HCT116 (cell line): ENCODE results near the gene MAML1. TPM values are rescaled to one million over a fixed set of nuclear protein-coding genes. Genes with fewer than 3 reads are reported as not detected.

ENCODE experiments used
- ATAC-seq: fragments of 200-7000 bp; cut with Tn5 transposase; 2 replicates; pipeline ENCODE4 v1.9.1; 2020; ENCODE audit warnings: mild to moderate bottlenecking, moderate library complexity
- BruUV-seq: library from RNA; stranded (reverse); fragments of 400-500 nt; replicated peaks from 2 replicates; lab custom pipeline; 2021; lab: Mats Ljungman, UMichigan
- CTCF ChIA-PET: fragments of 300-600 bp; sonication (Branson Sonifier 250); formaldehyde crosslinking; loops from one replicate; lab custom pipeline; 2021; ENCODE audit warnings: antibody characterized with exemption; lab: Charles Lee
- POLR2A ChIA-PET: fragments of 300-600, 350-600 bp; sonication (Branson Sonifier 250); formaldehyde crosslinking; loops from one replicate; lab custom pipeline; 2021; ENCODE audit warnings: antibody characterized with exemption; lab: Charles Lee
- RAD21 ChIA-PET, 2 experiments: fragments of 300-600 bp; sonication (Branson Sonifier 250); formaldehyde crosslinking; loops; one replicate each; lab custom pipeline; 2023; ENCODE audit warnings: low total read pairs in 2 of 2; ENCODE audit not compliant: uncharacterized antibody in 2 of 2, unreplicated experiment in 2 of 2, low non-redundant PET in 1 of 2; lab: Charles Lee
- DNase-seq: peaks from one replicate; pipeline ENCODE4 v3.0.0-alpha.2; 2010; ENCODE audit warnings: low read depth, low spot score
- H2AFZ ChIP-seq: fragments of 200-600 bp; shearing (Covaris generic), sonication (generic); 2 replicates; pipeline ENCODE4 v1.6.1; 2017; ENCODE audit warnings: low read depth, mixed run types, mixed read lengths, antibody characterized with exemption, low read length; ENCODE audit not compliant: poor library complexity, severe bottlenecking
- H3K27ac ChIP-seq: 2 replicates; pipeline ENCODE4 v1.5.1; 2012; ENCODE audit warnings: low read depth, low read length
- H3K27me3 ChIP-seq: fragments of 200-600 bp; sonication (generic); 2 replicates; pipeline ENCODE4 v1.6.1; 2016; ENCODE audit warnings: mixed run types, low read length, mixed read lengths; ENCODE audit not compliant: insufficient read depth
- H3K36me3 ChIP-seq, 2 experiments: fragments of 200-500 bp in 1 of 2; fragments of 200-600 bp in 1 of 2; sonication (Bioruptor generic) in 1 of 2; sonication (generic) in 1 of 2; 2 replicates each; pipeline versions ENCODE4 v1.5.1 to v1.6.1; 2014 to 2016; ENCODE audit warnings: low read length in 2 of 2, inconsistent platforms in 1 of 2, mixed read lengths in 1 of 2, mixed run types in 1 of 2; ENCODE audit not compliant: insufficient read depth in 2 of 2, control insufficient read depth in 1 of 2
- H3K4me1 ChIP-seq, 2 experiments: fragments of 200-600 bp in 1 of 2; sonication (generic) in 1 of 2; 2 replicates each; pipeline versions ENCODE4 v1.5.1 to v1.6.1; 2012 to 2017; ENCODE audit warnings: low read length in 2 of 2, inconsistent platforms in 1 of 2, mild to moderate bottlenecking in 1 of 2, mixed read lengths in 1 of 2, mixed run types in 1 of 2, moderate library complexity in 1 of 2; ENCODE audit not compliant: insufficient read depth in 2 of 2, control insufficient read depth in 1 of 2
- H3K4me2 ChIP-seq: fragments of 200-600 bp; sonication (generic); 2 replicates; pipeline ENCODE4 v1.6.1; 2017; ENCODE audit warnings: mixed run types, low read length, mixed read lengths
- H3K4me3 ChIP-seq, 2 experiments: fragments of 200-600 bp in 1 of 2; sonication (generic) in 1 of 2; replicated peaks in 1 of 2; 2 replicates each; pipeline ENCODE4 v1.5.1; 2011 to 2016; ENCODE audit warnings: low read length in 2 of 2, control low read depth in 1 of 2, low read depth in 1 of 2, mild to moderate bottlenecking in 1 of 2, mixed read lengths in 1 of 2, mixed run types in 1 of 2
- H3K79me2 ChIP-seq: fragments of 200-600 bp; sonication (generic); 2 replicates; pipeline ENCODE4 v1.6.1; 2017; ENCODE audit warnings: mild to moderate bottlenecking, mixed run types, low read length, moderate library complexity, mixed read lengths; ENCODE audit not compliant: insufficient read depth
- H3K9ac ChIP-seq: fragments of 200-600 bp; sonication (generic); 2 replicates; pipeline ENCODE4 v1.6.1; 2016; ENCODE audit warnings: low read length, mixed read lengths
- H3K9me2 ChIP-seq: fragments of 200-600 bp; sonication (generic), shearing (Covaris generic); 2 replicates; pipeline ENCODE4 v1.6.1; 2017; ENCODE audit warnings: mixed run types, mild to moderate bottlenecking, moderate library complexity; ENCODE audit not compliant: insufficient read depth
- H3K9me3 ChIP-seq, 2 experiments: fragments of 200-500 bp in 1 of 2; fragments of 200-600 bp in 1 of 2; sonication (Bioruptor generic) in 1 of 2; sonication (generic) in 1 of 2; 2 replicates each; pipeline ENCODE4 v1.6.1; 2014 to 2017; ENCODE audit warnings: low read length in 2 of 2, mixed read lengths in 2 of 2, inconsistent platforms in 1 of 2, low read depth in 1 of 2, mild to moderate bottlenecking in 1 of 2, mixed run types in 1 of 2, moderate library complexity in 1 of 2; ENCODE audit not compliant: control insufficient read depth in 1 of 2, insufficient read depth in 1 of 2
- H4K20me1 ChIP-seq: fragments of 200-600 bp; sonication (generic), shearing (Covaris generic); 2 replicates; pipeline ENCODE4 v1.6.1; 2017; ENCODE audit warnings: mixed run types, mild to moderate bottlenecking, moderate library complexity; ENCODE audit not compliant: insufficient read depth
- ATF3 ChIP-seq: IDR thresholded peaks from 2 replicates; pipeline ENCODE4 v1.6.1; 2012
- CTCF ChIP-seq, 3 experiments: fragments of 200-600 bp in 1 of 3; sonication (generic) in 1 of 3; IDR thresholded peaks in 2 of 3; conservative IDR thresholded peaks in 1 of 3; 2 replicates each; pipeline ENCODE4 v1.5.1; 2012 to 2017; ENCODE audit warnings: low read depth in 2 of 3, low read length in 2 of 3, antibody characterized with exemption in 1 of 3, borderline replicate concordance in 1 of 3, control low read depth in 1 of 3, mild to moderate bottlenecking in 1 of 3, mixed read lengths in 1 of 3, mixed run types in 1 of 3, moderate library complexity in 1 of 3; ENCODE audit not compliant: insufficient read depth in 1 of 3
- ELF1 ChIP-seq: IDR thresholded peaks from 2 replicates; pipeline ENCODE4 v1.6.1; 2012; ENCODE audit warnings: low read depth, borderline replicate concordance
- EZH2 ChIP-seq: fragments of 200-600 bp; sonication (generic); IDR thresholded peaks from 2 replicates; pipeline ENCODE4 v1.6.1; 2017; ENCODE audit warnings: antibody characterized with exemption, mixed run types
- EZH2phosphoT487 ChIP-seq: fragments of 200-600 bp; IDR thresholded peaks from 2 replicates; pipeline ENCODE4 v1.6.1; 2018; ENCODE audit warnings: antibody characterized with exemption, borderline replicate concordance
- JUND ChIP-seq: IDR thresholded peaks from 2 replicates; pipeline ENCODE4 v1.6.1; 2012
- MAX ChIP-seq: IDR thresholded peaks from 2 replicates; pipeline ENCODE4 v1.6.1; 2012
- POLR2A ChIP-seq: IDR thresholded peaks from 2 replicates; pipeline ENCODE4 v1.7.0; 2011; ENCODE audit warnings: borderline replicate concordance; ENCODE audit not compliant: insufficient read depth, insufficient read length; ENCODE audit errors: extremely low read depth
- REST ChIP-seq: IDR thresholded peaks from 2 replicates; pipeline ENCODE4 v1.6.1; 2012; ENCODE audit warnings: low read depth
- SIN3A ChIP-seq: IDR thresholded peaks from 2 replicates; pipeline ENCODE4 v1.6.1; 2012; ENCODE audit warnings: low read depth
- SP1 ChIP-seq: IDR thresholded peaks from 2 replicates; pipeline ENCODE4 v1.6.1; 2012; ENCODE audit warnings: low read depth
- SRF ChIP-seq: IDR thresholded peaks from 2 replicates; pipeline ENCODE4 v1.6.1; 2012; ENCODE audit warnings: low read depth
- TCF7L2 ChIP-seq: IDR thresholded peaks from 2 replicates; pipeline ENCODE4 v1.7.0; 2011; ENCODE audit warnings: borderline replicate concordance, inconsistent platforms; ENCODE audit not compliant: insufficient read depth, insufficient read length; ENCODE audit errors: extremely low read depth
- YY1 ChIP-seq: IDR thresholded peaks from 2 replicates; pipeline ENCODE4 v1.6.1; 2011; ENCODE audit warnings: low read length, low read depth, moderate library complexity, mild to moderate bottlenecking; ENCODE audit not compliant: insufficient replicate concordance; ENCODE audit errors: extremely low read depth
- ZBTB33 ChIP-seq: IDR thresholded peaks from 2 replicates; pipeline ENCODE4 v1.6.1; 2011; ENCODE audit warnings: mild to moderate bottlenecking, low read length, moderate library complexity; ENCODE audit not compliant: insufficient replicate concordance; ENCODE audit errors: extremely low read depth
- ZFX ChIP-seq: fragments of 450-650 bp; IDR thresholded peaks from 2 replicates; pipeline ENCODE4 v1.6.1; 2017
- intact Hi-C: fragments of 100-400 bp; cut with micrococcal nuclease; formaldehyde crosslinking; loops from 2 replicates; pipeline ENCODE4 v1.10.0; 2022
- total RNA-seq: library from RNA; stranded (reverse); gene quantifications from one replicate; pipeline ENCODE4 v1.2.1, GENCODE V29; 2021; ENCODE audit not compliant: unreplicated experiment

MAML1 gene
- total RNA-seq, 1 experiment from 2014 or later = 29.5 TPM

- Histone ChIP-seq H3K4me3 (peak overlapping the region; percentile 65 to 84), H3K4me1 (peaks cover 9 to 22% of the 10 kb centered on the region in 2 experiments; a peak in 3 of 4 replicates), H4K20me1 (no peaks in the 10 kb centered on the region), H3K79me2 (peaks cover 11% of the 10 kb centered on the region; the same call in 1 of the 2 replicates), H3K27me3 (no peaks in the 10 kb centered on the region), H3K9ac (peak overlapping the region; percentile 88), H3K36me3 (peaks cover 5 to 20% of the 10 kb centered on the region in 2 experiments; a peak in 1 of 4 replicates), H3K27ac (peak overlapping the region; percentile 99), H3K9me2 (no peaks in the 10 kb centered on the region), H3K9me3 (no peaks in the 10 kb centered on the region), H2AFZ (no peak overlapping the region), H3K4me2 (peak overlapping the region; percentile 99)
- POLR2A ChIA-PET = interaction anchor here (0.6 to 2.9 kb wide), 4 partner anchors 11 to 172 kb away, joined by 3 to 8 read pairs (median 5); partner anchors contain the start of genes HNRNPH1, MGAT4B and SQSTM1
- CTCF ChIA-PET = interaction anchor here (0.6 to 1.0 kb wide), 7 partner anchors 10 to 563 kb away, joined by 3 to 6 read pairs (median 3); partner anchors contain the start of gene MAML1
- ATAC-seq (peak; percentile 78), DNase-seq (no peak)
- intact Hi-C loops = loop anchor here (2.0 kb wide), 2 partner anchors 33 to 63 kb away; partner anchors contain the start of gene MAML1
- BruUV-seq = TSS peak; percentile 54
- RAD21 ChIA-PET = interaction anchor here in 1 of 2 experiments (0.6 to 0.7 kb wide), 2 partner anchors 18 to 160 kb away, joined by 3 to 4 read pairs; no protein-coding TSS in a partner anchor
- TF ChIP-seq CTCF (IDR thresholded peaks at IDR 0.05 in 2 of 3, conservative IDR thresholded peaks at IDR 0.05 in 1 of 3; ENCODE audit: borderline replicate concordance in 1 of 3, insufficient read depth in 1 of 3, low read depth in 2 of 3, low read length in 2 of 3) (peak in 2 of 3 experiments; percentile 51 to 53; a peak in 4 of 6 replicates), EZH2 (no peak), ATF3 (no peak), POLR2A (peak; percentile 76), REST (no peak), SP1 (no peak), JUND (no peak), EZH2phosphoT487 (no peak), TCF7L2 (no peak), SRF (no peak), ZFX (peak; percentile 96), MAX (no peak), ZBTB33 (no peak), ELF1 (no peak), SIN3A (no peak), YY1 (peak; percentile 29)
These were observed 63.5 kb downstream of the MAML1 start for GRCh38 chr5:179795863-179796833.
